Heart right ventricle (tissue), 16 donors: ENCODE results near the gene SUPT6H. TPM values are rescaled to one million over a fixed set of nuclear protein-coding genes. Genes with fewer than 3 reads are reported as not detected.

Source experiments
- ATAC-seq, 8 donors: fragments of 200-7000 bp; cut with Tn5 transposase; one replicate each; pipeline ENCODE4 v1.9.1; 2020; ENCODE audit warnings: mild to moderate bottlenecking in 8 of 8, moderate library complexity in 8 of 8, moderate number of reproducible peaks in 1 of 8
- DNase-seq, 2 donors: peaks; one replicate each; pipeline ENCODE4 v3.0.0-alpha.2; 2020
- H3K27ac ChIP-seq, 10 donors: fragments of 200-600 bp; sonication (generic) in 2 of 10; one replicate each; pipeline versions ENCODE4 v1.5.0 to v1.8.0; 2020 to 2022; ENCODE audit warnings: mild to moderate bottlenecking in 3 of 10
- H3K27me3 ChIP-seq, 7 donors: fragments of 200-600 bp; one replicate each; pipeline ENCODE4 v1.8.0; 2021 to 2022; ENCODE audit warnings: mild to moderate bottlenecking in 2 of 7
- H3K36me3 ChIP-seq, 9 donors: fragments of 200-600 bp; sonication (generic) in 1 of 9; one replicate each; pipeline versions ENCODE4 v1.5.0 to v1.8.0; 2020 to 2022; ENCODE audit warnings: mild to moderate bottlenecking in 2 of 9
- H3K4me1 ChIP-seq, 9 donors: fragments of 200-600 bp; sonication (generic) in 1 of 9; one replicate each; pipeline versions ENCODE4 v1.5.0 to v1.8.0; 2020 to 2022; ENCODE audit warnings: mild to moderate bottlenecking in 4 of 9
- H3K4me3 ChIP-seq, 10 donors: fragments of 200-600 bp; sonication (generic) in 2 of 10; one replicate each; pipeline versions ENCODE4 v1.5.0 to v1.8.0; 2020 to 2022; ENCODE audit warnings: mild to moderate bottlenecking in 7 of 10, moderate library complexity in 2 of 10
- H3K9me3 ChIP-seq, 11 donors: fragments of 200-600 bp in 10 of 11; sonication (generic) in 2 of 11; one replicate each; pipeline versions ENCODE4 v1.5.0 to v1.8.0; 2013 to 2022; ENCODE audit warnings: mild to moderate bottlenecking in 2 of 11, control low read depth in 1 of 11, moderate library complexity in 1 of 11
- CTCF ChIP-seq, 9 donors: fragments of 200-600 bp; sonication (generic) in 2 of 9; IDR thresholded peaks; one replicate each; pipeline versions ENCODE4 v1.5.0 to v1.8.0; 2021 to 2022; ENCODE audit warnings: antibody characterized with exemption in 9 of 9, mild to moderate bottlenecking in 5 of 9, moderate library complexity in 1 of 9
- WGBS, 2 donors: extraction: QIAGEN DNeasy Blood & Tissue Kit; methylation state at CpG; one replicate each; pipeline ENCODE4 v1.1.7; 2013; ENCODE audit warnings: inconsistent platforms in 1 of 2; 5-methylcytosine and 5-hydroxymethylcytosine counted together
- intact Hi-C, 10 donors: fragments of 100-400 bp; cut with DNase I; formaldehyde crosslinking; loops; one replicate each; pipeline versions ENCODE4 v1.11.1 to v1.14.2; 2022
- polyA plus RNA-seq, 2 donors: library from polyadenylated mRNA; stranded (reverse); fragments of 200-250 nt; gene quantifications; one replicate each; pipeline ENCODE4 v1.2.3, GENCODE V29; 2013
- total RNA-seq, 10 donors: library from RNA; stranded (reverse); fragmentation: NEBNext Ultra II Directional in 3 of 10; extraction: Animal tissue kit (Norgen Biotek cat#: 25700) in 3 of 10; gene quantifications; one replicate each; pipeline versions ENCODE4 v1.2.1 to v1.2.4, GENCODE V29; 2021 to 2023
- donor health status: Arrhythmogenic right ventricular cardiomyopathy.
- donor health status: ischemic (EF 13 %, LVEDD 7.1; RV severe dilation, severe dysfunction).
- donor health status: healthy with polysubstance abuse.
- donor health status: DM: no; HTN: yes; CAD: no.
- donor health status: DM: no; HTN: no; CAD: no.
- donor health status: ischemic (EF 25% LVEDD 6.9; RV normal size, moderate dysfunction).
- donor health status: ischemic (EF 25% LVEDD 5.7; RV mildly dilated, moderate dysfunction).
- donor health status: healthy.
- donor health status: DM: yes; HTN: yes; CAD: no.
- donor health status: Ischemic cardiomyopathy.
- donor health status: ischemic (EF 35%, LVEDD 5.7; RV mildly dilated, moderate dysfunction).
- donor health status: nonischemic (EF 11% LVEDD 7.7; RV severe dilation, severe dysfunction).
- donor health status: DM: yes; HTN: yes; CAD: no.
- donor health status: PGD.
- donor health status: ischemic (EF 29% LVEDD 5.4; RV normal size, mild dysfunction).
- donor health status: nonischemic (EF 23%, LVEDD 6.1; RV moderate dilation, normal function).

Gene SUPT6H
- total and polyA plus RNA-seq, 12 donors, result 19.3 to 54.1 (median 49.9) TPM

DNA sequence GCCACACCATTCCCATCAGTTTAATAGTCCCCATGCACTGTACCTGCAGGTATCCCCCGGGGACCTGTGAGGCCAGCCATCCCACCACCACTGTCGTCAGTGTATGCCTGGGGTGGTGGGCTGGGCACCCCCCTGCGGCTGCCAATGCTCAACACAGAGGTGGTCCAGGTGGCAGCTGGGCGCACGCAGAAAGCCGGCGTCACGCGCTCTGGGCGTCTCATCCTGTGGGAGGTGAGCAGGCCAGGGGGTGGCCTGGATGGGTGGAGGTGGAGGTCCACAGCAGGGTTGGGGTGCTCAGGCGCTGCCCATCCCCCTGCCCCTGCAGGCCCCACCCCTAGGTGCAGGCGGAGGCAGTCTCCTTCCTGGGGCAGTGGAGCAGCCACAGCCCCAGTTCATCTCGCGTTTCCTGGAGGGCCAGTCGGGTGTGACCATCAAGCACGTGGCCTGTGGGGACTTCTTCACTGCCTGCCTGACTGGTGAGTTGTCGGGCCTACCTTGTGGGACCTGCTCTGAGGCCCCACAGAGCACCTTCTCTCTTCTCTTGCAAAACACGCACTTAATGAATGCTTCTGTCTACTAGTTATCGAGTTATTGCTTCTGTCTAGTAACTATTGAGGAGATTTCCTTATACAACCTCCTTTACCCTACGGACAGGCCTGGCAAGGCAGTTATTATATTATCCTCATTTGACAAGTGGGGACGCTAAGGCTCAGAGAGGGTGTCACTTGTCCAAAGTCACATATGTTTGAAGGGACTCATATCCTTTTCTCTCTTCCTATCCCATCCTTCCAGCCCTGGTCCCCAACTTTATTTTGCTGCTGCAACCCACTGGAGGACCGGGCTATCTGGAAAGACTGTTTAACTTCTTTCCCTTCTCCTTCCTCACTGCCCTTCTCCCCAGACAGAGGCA is 76.0 kb downstream of the SUPT6H start:
- H3K9me3 ChIP-seq, result no peaks in the 10 kb centered on the region
- peak in 2 of 8 donors; percentile 11 to 13 for ATAC-seq
- no peak for TF ChIP-seq CTCF (IDR thresholded peaks at IDR 0.05)

GRCh38 chr17:28738680-28739384 is 76.8 kb downstream of the SUPT6H start:
- ATAC-seq (no peak), DNase-seq (no peak)
- Histone ChIP-seq H3K36me3 (no peaks in the 10 kb centered on the region), H3K9me3 (no peaks in the 10 kb centered on the region), H3K27me3 (no peaks in the 10 kb centered on the region), H3K4me1 (peaks cover 0 to 26% (median 6%) of the 10 kb centered on the region in 9 donors), H3K27ac (no peak overlapping the region), H3K4me3 (no peak overlapping the region)
- WGBS, 2 donors, result 93 to 94% methylated on average over 10 of the region's 10 CpGs
- TF ChIP-seq CTCF (IDR thresholded peaks at IDR 0.05), result no peak
- intact Hi-C loops, result no loop called here

More for the DNA sequence above, 76.0 kb downstream of the SUPT6H start:
- Histone ChIP-seq H3K27ac (no peak overlapping the region), H3K36me3 (no peaks in the 10 kb centered on the region), H3K4me1 (peaks cover 0 to 19% (median 1%) of the 10 kb centered on the region in 9 donors), H3K27me3 (no peaks in the 10 kb centered on the region), H3K4me3 (no peak overlapping the region)
- intact Hi-C loops, result no loop called here
- 90 to 91% methylated on average over 22 of the region's 22 CpGs for WGBS, 2 donors
- no peak for DNase-seq

DNA sequence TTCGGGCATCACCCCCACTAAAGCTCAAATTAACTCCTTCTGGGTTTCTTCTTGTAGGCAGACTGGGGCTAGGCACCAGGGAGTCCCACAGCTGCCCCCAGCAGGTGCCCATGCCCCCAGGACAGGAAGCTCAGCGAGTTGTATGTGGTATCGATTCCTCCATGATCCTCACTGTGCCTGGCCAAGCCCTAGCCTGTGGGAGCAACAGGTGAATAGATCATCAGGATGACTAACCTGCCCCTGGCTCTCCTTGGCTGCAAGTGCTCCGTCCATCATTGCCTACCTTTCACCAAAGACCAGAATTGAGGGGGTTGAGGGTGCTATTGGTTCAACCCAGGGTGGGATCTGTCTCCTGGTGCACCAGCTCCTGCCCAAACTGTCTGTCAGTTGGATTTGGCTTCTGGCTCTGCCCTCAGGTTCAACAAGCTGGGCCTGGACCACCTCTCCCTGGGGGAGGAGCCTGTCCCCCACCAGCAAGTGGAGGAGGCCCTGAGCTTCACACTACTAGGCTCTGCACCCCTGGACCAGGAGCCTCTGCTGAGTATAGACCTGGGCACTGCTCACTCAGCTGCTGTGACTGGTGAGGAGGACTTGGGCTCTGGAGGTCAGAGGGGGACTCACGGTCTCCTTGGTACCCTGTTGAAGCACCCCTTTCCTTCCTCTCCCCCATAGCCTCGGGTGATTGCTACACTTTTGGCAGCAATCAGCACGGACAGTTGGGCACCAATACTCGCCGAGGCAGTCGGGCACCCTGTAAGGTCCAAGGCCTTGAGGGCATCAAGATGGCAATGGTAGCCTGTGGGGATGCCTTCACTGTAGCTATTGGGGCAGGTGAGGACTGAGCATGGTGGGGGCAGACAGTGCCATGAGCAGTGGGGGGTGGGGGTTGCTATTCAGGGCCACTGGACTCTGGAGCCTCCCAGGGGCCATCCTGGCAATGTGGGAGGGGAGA is 78.7 kb downstream of the SUPT6H start:
- Histone ChIP-seq H3K36me3 (no peaks in the 10 kb centered on the region), H3K4me1 (peaks cover 6 to 43% (median 22%) of the 10 kb centered on the region in 9 donors), H3K9me3 (no peaks in the 10 kb centered on the region), H3K27ac (no peak overlapping the region), H3K27me3 (peaks cover 0 to 5% (median 0%) of the 10 kb centered on the region in 7 donors), H3K4me3 (no peak overlapping the region)
- intact Hi-C loops, result no loop called here
- TF ChIP-seq CTCF (IDR thresholded peaks at IDR 0.05), result no peak
- no peak for ATAC-seq
- WGBS, 2 donors, result 87 to 89% methylated on average over 10 of the region's 10 CpGs
- DNase-seq, result no peak
